ENCODE measurements around the gene DUSP15.

GRCh38 chr20:31823360-31824124 lies 46.8 kb downstream of the DUSP15 start:
- TF ChIP-seq CTCF (IDR thresholded peaks at IDR 0.05; ENCODE audit: low read depth, low read length) (no peak), EZH2phosphoT487 (IDR thresholded peaks at IDR 0.05; ENCODE audit: low read depth) (no peak)
